Inflammatory macrophage treated with lipopolysaccharide for 4 hours (primary cell): Measurements from ENCODE around the gene KCNN1.
"Not testable (repeated sequence)": the region's sequence is repeated elsewhere in the genome, so short reads cannot be mapped to it uniquely, and the experiment has no call there.

Experiments
- DNase-seq: peaks from one replicate; pipeline ENCODE4 v3.0.0-alpha.2; 2020

Gene KCNN1

GRCh38 chr19:18031401-18031800, 64.5 kb downstream of the KCNN1 start:
- DNase-seq: peak; percentile 60

GRCh38 chr19:18032102-18032501, 65.2 kb downstream of the KCNN1 start:
- not testable (repeated sequence) for DNase-seq

GRCh38 chr19:18041054-18041453, 74.1 kb downstream of the KCNN1 start:
- DNase-seq: no peak

GRCh38 chr19:18043676-18044075, 76.8 kb downstream of the KCNN1 start:
- DNase-seq: peak; percentile 50

- DNase-seq: peak; percentile 95
These were observed 78.0 kb downstream of the KCNN1 start for GRCh38 chr19:18044825-18045304.

GRCh38 chr19:18045307-18046050, 78.6 kb downstream of the KCNN1 start:
- no peak for DNase-seq

- DNase-seq: no peak
These were observed 79.3 kb downstream of the KCNN1 start for GRCh38 chr19:18046059-18046718.

- peak; percentile 56 for DNase-seq
These were observed 82.5 kb downstream of the KCNN1 start for GRCh38 chr19:18049385-18049784.
